GM18868 (cell line): ENCODE results near the gene TSSK3.
"Not testable (repeated sequence)": the region's sequence is repeated elsewhere in the genome, so short reads cannot be mapped to it uniquely, and the experiment has no call there.

ENCODE experiments used
- ATAC-seq: cut with Tn5 transposase; IDR thresholded peaks from one replicate; pipeline ENCODE4 v1.9.1; 2021; ENCODE audit warnings: mild to moderate bottlenecking, moderate library complexity; ENCODE audit not compliant: unreplicated experiment

Gene TSSK3

DNA sequence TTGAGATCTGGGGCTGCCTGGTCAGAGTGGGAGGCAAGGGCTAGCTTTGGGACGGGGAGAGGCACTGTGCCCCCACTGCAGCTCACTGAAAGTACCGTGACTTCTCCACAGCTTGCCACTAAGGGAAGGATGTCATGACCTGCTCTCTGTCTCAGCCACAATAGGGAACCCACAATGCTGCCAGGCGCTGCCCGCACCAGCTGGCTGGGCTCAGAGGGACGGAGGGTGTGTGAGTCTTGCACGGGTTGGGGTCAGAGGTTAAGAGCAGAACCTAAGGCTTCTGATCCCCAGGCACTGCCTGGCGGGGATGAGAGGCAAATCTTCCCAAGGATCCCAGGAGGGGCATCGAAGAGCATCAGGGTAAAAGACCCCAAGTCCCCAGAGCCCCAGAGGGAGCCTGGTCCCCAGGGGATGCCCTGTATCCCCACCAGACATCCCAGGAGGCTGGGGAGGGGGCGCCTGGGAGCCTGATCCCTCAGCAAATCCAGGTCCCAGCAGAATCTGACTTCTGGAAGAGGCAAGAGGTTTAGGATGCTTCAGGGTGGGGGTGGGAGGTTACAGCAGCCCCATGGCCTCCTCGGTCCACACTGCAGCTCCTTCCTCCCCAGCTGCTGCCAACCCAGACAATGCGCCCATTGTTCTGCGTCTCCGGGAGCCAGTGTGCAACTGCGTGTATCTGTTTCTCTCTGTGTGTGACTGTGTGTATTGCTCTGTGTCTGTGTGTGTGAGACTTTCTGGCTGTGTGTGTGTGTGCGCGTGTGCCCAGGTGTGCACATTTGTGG, 24.3 kb upstream of the TSSK3 start:
- no peak for ATAC-seq

DNA sequence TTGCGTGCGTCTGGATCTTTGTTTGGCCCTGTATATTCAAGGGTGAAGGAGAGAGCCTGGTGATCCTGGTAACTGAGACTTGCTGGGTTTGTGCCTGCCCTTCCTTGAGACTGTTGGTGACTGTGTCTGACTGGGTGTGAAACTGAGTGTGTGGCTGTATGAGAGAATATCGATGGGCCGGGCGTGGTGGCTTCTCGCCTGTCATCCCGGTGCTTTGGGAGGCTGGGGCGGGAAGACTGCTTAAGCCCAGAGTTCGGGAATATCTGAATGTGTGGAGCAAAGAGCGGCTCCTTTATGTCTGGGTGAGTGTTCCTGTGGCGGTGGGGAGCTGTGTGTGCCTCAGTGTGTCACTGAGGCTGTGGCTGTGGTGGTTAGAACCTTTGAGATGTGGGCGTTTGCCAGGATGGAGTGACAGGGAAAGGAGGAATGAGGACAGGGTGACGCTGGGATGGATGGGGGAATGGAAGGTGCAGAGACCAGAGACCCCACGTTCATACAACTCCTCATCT, 23.6 kb upstream of the TSSK3 start:
- ATAC-seq, result no peak

DNA sequence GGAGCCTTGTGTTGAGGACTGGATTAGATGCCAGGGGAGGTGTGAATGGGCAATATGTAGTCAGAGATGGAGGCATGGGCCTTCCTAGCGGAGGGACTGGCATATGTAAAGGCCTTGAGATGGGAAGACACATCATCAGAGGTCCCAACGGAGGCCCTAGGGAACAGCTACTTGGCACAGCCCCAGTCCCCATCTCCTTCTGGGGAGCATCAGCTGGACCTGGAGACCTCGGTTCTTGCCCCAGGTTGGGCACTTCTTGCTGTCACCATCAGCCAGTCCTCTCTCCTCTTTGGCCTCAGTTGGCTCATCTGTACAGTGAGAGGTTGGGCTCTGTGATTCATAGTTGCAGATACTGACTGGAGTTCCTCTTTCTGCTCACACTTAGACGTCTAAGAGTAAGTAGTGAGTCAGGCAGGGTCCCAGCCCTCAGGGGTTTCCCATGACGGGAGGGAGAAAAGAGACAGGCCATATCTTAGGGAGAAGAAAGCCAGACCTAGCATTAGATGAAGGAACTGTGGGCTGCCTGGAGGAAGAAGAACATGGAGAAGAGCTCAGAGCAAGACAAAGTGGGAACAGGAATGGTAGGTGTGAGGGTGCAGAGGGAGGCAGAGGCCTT, 22.9 kb upstream of the TSSK3 start:
- ATAC-seq, result peak; percentile 47

DNA sequence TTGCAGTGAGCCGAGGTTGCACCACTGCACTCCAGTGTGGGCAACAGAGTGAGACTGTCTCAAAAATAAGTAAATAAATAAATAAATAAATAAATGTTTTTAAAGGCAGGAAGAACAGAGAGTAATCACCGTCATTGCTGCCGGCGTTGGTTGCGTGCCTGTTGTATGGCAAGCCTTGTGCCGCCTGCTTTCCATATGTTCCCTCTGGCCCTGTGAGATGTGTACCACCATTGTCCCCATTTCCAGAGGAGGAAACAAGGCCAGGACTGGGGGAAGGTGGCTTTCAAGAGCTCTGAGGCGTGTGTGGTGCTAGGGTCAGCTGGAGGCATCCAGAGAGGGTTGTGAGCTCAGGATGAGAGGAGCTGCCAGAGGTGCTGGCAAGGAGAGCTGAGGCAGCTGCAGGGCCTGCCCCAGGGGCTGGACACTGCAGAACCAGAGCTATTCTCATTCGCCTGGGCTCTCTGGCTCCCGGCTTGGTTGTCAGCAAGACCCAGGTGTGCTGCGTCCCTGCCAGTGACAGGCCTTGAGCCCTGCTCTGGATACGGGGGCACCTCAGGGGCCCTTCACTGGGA, 21.1 kb upstream of the TSSK3 start:
- no peak for ATAC-seq

DNA sequence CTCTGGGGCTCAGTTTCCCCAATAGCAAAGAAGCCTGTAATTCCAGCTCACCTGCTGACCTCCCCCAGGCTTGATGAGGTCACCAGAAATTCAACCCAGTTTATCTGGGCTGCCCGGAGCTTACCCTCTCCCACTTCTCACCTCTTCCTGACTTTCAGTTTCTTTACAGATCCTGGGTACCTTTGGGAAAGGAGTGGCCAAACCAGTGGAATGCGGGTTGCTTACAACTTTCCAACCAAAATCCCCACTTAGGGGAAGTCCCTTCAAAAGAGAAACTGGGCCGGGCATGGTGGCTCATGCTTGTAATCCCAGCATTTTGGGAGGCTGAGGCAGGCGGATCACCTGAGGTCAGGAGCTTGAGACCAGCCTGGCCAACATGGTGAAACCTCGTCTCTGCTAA, 20.4 kb upstream of the TSSK3 start:
- no peak for ATAC-seq

DNA sequence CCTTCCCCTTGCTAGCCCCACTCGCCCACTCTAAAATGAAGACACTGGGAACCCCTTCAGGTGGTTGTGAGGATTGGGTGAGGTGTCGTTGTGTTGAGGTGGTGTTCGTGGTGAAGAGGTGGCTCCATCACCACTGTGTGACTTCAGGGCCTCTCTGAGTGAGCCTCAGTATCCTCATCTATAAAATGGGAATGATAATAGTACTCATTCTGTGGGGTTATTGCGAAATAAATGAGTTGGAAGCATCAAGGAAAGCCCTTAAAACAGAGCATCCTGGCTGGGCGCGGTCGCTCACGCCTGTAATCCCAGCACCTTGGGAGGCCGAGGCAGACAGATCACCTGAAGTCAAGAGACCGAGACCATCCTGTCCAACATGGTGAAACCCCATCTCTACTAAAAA, 19.6 kb upstream of the TSSK3 start:
- no peak for ATAC-seq

DNA sequence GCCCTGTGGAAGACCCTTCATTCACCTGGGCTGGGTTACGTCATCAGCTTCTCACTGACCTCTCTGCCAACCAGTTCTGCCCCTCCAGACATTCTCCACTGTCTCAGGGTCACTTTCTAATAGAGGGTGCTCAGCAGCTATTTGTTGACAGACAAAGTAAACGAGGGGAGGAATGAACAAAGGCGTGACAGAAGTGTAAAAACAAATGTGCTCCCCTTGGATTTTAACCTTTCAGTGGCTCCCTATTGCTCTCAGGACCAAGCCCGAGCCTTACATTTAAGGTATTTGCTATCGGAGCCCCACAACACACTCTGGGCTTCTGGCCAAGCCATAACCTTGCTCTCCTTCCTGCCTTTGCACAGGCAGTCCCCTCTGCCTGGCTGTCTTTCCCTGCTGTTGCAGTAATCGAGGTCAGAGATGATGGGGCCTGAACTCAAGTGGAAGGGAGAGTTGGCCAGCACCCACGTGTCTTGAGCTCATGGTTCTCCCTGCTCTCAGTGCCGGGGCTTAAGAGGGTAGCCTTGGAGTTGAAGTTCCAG, 17.0 kb upstream of the TSSK3 start:
- no peak for ATAC-seq

DNA sequence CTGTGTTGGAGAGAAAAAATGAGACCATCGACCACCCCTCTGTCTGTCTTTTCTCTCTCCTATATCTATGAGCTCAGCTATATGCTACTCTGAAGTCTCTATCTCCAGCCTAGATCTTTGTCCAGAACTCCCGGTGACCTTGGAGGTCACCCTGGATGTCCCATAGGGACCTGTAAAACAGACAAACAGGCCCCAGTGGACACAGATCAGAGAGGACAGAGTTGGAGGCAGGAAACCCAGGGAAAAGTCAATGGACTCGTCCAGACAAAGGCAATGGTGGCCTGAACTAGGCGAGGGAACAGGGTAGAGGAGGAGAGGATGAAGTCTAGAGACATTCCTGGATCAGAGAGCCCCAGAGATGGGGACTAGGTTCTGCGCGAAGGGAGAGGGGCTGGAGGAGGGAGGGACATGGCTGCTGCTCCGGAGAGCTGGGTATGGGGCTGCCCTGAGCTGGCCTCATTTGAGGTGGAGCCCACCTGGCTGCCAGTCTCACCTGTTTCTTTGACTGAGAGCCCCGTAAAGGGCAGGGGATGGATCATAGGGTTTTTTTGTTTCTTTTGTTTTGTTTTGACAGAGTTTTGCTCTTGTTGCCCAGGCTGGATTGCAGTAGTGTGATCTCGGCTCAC, 15.7 kb upstream of the TSSK3 start:
- ATAC-seq, result no peak

DNA sequence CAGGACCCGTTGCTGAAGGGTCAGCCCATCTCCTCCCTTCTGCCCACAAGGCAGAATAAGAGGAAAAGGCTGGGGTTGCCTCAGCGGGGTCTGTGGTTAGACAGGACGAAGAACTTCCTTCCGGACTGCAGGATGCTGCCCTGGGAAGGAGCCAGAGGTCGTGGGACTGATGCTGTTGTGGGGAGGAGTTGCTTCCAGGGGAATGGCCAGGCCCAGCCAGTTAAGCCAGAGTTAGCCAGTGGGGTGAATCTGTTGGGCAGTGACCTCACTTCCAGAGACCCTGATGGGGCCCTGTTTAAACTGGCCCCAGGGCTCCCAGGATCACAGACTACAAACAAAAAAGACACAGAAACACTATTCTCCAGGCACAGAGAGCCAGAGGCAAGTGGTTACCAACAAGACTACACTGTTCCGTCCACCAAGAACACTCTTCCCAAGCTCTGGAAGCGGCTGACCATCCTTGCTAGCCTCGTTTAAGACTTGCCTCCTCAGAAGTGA, 13.1 kb upstream of the TSSK3 start:
- no peak for ATAC-seq

DNA sequence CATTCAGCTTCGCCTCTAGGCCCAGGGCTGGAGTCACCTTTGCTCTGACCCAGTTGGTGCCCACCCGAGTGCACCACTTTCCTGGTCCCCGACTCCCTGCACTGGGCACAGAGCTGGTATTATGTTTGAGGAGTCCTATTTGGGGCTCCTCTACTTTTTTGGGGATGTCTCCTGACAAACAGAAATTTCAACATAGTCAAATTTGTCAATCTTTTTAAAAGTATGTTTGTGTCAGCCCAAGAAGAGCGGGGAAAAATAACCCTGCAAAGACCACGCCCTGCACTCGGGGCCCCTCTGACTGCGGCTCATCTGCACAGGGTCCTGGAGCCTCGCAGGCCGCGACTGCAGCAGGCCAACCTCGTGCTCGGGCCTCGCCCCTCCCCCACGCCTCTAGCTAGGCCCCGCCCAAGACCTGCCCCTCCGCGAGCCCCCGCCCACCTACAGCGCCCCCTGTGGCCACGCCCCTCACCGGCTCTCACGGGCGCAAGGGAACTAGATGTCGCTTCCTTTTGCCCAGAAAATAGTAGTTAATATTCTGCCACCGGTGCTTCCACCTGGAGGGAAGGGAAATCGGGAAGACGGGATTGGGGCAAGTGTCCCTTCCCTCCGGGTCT, 11.4 kb upstream of the TSSK3 start:
- peak; percentile 46 for ATAC-seq

DNA sequence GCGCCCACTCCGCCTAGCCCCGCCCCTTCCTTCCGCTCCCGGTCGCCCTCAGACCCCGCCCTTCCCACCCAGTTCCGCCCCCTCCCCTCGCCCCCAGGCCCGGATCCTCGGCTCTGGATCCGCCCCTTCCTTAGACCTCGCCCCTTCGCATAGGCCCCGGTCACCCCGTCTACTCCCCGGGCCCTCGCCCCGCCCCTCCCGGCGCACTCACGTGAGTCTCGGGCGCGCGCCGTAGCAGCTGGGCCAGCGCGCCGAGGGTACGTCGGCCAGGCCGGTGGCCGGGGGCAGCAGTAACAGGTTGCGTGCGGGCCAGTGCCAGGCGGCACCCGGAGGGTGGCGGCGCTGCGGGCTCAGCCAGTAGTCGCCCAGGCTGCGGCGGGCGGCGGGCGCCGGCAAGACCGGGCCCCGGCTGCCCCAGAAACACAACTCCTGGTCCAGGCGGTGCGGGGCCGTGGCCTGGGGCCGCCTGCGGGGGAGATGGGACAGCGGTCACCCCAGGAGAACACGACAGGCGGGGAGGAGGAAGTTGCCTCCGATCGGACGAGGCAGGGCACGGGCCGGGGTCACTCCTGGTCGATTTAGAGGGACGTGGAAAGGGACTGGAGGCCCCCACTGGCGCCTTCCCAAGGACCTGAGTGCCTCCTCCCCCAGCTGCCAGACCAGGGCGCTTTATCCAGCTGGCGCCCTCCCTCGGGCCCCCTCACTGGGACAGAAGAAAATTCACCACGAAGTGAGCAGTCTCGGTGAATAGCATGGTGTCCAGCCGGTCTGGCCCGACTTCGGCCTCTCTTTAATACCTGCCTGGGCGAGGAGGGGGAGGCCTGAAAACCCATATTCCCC, 10.7 kb upstream of the TSSK3 start:
- peak; percentile 85 for ATAC-seq

DNA sequence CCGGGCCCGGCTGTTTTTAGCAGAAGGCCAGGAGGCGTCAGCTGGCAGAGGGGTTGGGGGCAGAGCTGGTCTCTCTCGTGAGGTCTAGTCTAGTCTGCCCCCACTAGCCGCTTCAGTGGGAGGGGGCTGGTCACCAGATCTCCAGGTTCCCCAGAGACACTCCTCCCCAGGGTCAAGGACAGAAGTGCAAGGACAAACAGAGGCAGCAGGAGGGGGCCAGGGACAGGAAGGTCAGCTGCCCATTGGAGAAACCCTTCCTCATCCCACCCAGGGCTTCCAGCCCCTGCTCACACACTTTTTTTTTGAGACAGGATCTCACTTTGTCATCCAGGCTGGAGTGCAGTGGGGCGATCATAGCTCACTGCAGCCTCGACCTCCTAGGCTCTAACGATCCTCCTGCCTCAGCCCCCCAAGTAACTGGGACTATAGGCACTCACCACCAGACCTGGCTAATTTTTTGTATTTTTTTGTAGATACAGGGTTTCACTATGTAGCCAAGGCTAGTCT, 10.0 kb upstream of the TSSK3 start:
- ATAC-seq, result no peak

DNA sequence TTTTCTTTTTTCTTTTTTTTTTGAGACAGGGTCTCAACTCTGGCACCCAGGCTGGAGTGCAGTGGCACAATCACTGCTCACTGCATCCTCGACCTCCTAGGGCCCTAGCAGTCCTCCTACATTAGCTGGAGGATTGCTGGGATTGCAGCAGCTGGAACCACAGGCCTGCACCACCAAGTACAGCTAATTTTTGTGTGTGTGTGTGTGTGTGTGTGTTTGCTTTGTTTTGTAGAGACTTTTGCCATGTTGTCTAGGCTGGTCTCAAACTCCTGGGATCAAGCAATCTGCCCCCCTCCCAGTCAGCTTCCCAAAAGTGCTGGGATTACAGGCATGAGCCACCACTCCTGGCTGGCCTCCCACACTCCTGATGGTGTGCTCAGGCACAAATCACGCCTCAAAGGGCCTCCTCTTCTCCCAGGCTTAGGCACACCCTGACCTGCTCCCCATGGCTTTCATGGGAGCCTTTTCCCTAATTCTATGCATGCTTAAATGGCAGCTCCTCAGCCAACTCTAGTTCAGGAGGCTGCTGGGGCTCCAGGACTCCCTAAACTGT, 9.4 kb upstream of the TSSK3 start:
- ATAC-seq, result no peak

DNA sequence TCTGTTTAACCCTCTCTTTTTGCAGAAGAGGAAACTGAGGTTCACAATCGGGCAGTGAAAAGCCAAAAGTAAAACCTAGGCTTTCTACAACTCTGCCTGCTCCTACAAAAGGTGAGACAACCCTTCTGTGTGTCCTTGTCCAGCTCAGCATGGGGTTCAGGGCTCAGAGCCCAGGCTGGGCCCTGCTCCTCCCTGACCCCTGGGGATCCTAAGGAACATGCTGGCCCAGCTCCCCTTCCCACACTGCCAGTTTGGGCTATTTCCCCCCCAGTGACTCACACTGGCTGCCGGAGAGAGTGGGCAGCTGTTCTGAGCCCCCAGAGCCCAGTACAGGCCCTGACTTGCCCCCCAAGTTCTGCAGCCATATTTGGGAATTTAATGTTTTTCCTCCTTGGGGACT, 8.9 kb upstream of the TSSK3 start:
- ATAC-seq, result no peak

DNA sequence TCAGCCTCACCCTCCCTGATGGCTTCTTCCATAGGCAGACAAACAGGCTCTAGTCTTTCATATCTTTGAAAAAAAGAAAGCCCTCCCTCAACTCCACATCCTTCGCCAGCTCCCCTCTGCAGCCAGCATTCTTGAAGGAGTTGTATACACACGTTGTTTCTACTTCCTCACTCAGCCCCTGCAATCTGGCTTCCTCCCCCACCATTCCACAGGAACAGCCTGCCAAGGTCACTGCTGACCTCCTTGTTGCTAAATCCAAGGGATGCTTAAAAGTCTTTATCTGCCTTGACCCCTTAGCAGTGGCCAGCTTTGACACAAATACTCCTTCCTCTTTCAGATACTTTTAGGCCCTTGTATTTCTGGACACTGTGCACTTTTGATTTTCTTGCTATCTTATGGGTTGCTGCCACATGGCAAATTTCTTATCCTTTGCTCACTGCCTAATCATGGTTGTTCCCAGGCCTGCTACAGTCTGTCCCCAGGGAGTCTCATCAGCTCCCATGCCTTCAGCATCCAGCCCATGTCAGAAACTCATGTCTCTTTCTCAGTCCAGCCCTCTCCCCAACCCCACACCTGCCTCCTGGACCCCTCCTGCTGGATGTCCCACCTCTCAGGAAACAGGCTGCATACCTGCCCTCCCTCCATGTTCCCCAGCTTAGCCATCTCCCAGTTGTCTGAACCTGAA, 8.3 kb upstream of the TSSK3 start:
- ATAC-seq, result no peak

DNA sequence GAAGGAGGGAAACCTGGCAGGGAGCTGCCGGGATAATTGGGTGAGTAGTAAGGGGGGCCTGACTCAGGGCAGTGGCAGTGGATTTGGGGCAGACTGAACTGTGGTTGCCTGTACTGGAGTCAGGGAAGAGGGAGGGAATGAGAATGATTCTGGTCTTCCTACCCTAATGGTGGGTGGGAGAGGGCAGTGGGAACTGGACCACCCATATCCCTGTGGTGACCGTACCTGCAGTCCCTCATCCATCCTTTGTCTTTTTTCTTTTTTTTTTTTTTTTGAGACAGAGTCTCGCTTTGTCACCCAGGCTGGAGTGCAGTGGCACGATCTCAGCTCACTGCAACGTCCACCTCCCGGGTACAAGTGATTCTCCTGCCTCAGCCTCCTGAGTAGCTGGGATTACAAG, 6.6 kb upstream of the TSSK3 start:
- not testable (repeated sequence) for ATAC-seq

DNA sequence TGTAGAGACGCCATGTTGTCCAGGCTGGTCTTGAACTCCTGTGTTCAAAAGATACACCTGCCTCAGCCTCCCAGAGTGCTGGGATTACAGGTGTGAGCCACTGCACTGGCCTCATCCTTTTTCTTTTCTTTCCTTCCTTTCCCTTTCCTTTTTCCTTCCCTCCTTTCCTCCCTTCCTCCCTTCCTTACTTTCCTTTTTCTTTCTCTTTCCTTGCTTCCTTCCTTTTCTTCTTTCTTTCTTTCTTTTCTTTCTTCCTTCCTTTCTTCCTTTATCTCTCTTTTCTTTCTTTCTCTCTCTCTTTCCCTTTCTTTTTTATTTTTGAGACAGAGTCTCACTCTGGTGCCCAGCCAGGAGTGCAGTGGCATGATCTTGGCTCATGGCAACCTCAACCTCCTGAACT, 5.9 kb upstream of the TSSK3 start:
- no peak for ATAC-seq

DNA sequence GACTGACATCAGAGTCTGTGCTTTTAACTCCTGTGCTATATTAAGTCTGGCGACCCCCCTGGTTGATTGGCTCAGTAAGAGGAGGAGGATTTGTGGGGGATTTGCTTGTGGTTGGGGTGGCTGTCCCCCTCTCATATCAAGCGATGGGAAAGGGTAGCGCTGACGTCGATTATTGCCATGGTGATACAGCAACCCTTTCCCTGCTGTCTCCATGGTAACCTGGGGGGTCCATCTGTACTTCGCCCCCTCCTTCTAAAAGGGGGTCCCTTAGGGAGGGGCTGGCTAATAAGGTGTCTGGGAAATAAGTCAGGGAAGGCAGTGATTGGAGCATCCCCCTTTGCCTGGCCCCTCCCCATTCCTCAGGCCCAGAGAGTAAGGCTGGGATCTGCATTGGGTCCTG, 4.7 kb upstream of the TSSK3 start:
- no peak for ATAC-seq

DNA sequence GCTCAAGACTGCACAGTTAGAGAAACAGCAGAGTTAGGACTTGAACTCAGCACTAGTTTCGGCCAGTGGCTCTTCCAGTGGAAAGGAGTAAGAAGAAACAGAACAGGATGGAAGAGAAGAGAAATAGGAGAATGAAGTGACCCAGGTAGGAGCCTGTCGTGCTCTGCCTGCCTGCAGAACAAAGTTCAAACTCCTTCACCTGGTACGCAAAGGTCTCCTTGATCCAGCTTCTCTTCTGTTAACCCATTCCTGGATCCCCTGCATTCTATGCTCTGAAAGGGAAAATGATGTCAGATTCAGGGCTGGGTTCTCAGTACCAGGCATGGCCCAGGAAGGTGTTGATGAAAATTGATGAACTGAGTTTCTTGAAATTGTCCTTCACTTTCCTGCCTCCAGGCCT, 3.9 kb upstream of the TSSK3 start:
- no peak for ATAC-seq
